Mesodermal cell (in vitro differentiated cells): Measurements from ENCODE around the gene KLHL1.

Source experiments
- H3K27ac ChIP-seq: 2 replicates; pipeline ENCODE4 v1.7.0; 2013; ENCODE audit warnings: mild to moderate bottlenecking, low read depth, low read length, moderate library complexity; ENCODE audit not compliant: severe bottlenecking
- H3K36me3 ChIP-seq: 2 replicates; pipeline ENCODE4 v1.7.1; 2013; ENCODE audit warnings: mild to moderate bottlenecking, low read length, moderate library complexity; ENCODE audit not compliant: control insufficient read depth, insufficient read depth
- H3K4me1 ChIP-seq: one replicate; pipeline ENCODE4 v1.7.1; 2013; ENCODE audit warnings: mild to moderate bottlenecking, low read length; ENCODE audit not compliant: insufficient read depth, control insufficient read depth, poor library complexity, severe bottlenecking
- H3K4me3 ChIP-seq: 2 replicates; pipeline ENCODE4 v1.7.0; 2013; ENCODE audit warnings: low read length, control low read depth, mild to moderate bottlenecking; ENCODE audit not compliant: insufficient read depth, poor library complexity, severe bottlenecking; ENCODE audit errors: extremely low read depth
- H3K9me3 ChIP-seq: 2 replicates; pipeline ENCODE4 v1.7.1; 2013; ENCODE audit warnings: mild to moderate bottlenecking, low read length, moderate library complexity; ENCODE audit not compliant: control insufficient read depth
- WGBS, 2 experiments: methylation state at CpG; one replicate each; pipeline ENCODE4 v1.1.5; 2013; ENCODE audit warnings: missing lambda C conversion rate in 2 of 2; ENCODE audit not compliant: insufficient coverage in 2 of 2; 5-methylcytosine and 5-hydroxymethylcytosine counted together

KLHL1 gene

DNA sequence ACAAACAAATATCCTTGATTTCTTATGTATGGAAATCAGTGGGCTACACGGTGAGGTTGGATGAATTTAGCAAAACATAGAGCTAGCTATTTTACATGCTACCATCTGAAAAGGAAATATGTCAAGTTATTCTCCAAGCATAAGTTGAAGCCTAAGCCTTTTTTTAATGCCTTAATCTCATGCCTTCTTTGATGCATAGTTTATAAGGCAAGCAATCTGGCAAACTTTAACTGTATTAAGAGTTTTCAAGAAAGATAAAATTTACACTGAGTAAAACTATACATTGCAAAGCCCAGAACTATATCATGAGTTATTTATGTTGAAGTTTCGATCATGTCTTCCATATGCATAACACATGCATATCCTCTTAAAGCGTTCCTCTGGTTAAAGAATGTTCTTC is 85.6 kb downstream of the KLHL1 start:
- no peak overlapping the region for H3K4me3 ChIP-seq
- WGBS, 2 experiments = no CpG with 5 or more reads among the region's 3 CpGs
- no peaks in the 10 kb centered on the region for H3K36me3 ChIP-seq
- no peaks in the 10 kb centered on the region for H3K9me3 ChIP-seq
- no peak overlapping the region for H3K27ac ChIP-seq
- H3K4me1 ChIP-seq = no peaks in the 10 kb centered on the region

DNA sequence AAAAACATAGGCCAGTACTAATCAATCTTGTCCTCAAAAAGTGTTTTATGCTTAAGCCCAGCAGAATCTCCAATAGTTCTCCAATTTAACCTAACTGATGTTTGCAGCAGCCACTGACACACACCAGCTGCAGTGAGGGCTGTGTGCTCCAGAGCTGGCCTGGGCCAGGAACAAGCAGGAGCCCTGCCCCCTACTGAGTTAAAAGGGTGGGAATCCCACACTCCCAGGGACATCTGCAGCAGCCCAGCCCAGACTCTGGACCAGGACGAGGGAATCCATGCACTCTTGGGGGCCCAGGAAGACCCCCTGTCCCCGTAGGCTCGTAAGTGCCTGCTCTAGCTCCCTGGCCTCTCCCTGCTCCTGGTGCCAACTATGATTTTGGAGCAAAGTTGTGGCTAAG is 92.1 kb downstream of the KLHL1 start:
- H3K27ac ChIP-seq = no peak overlapping the region
- H3K4me1 ChIP-seq = no peaks in the 10 kb centered on the region
- WGBS, 2 experiments = 82 to 88% methylated on average over 3 of the region's 3 CpGs
- H3K4me3 ChIP-seq = no peak overlapping the region
- no peaks in the 10 kb centered on the region for H3K36me3 ChIP-seq
- H3K9me3 ChIP-seq = peaks cover 5% of the 10 kb centered on the region

GRCh38 chr13:70014337-70014736 is 93.9 kb downstream of the KLHL1 start:
- peaks cover 5% of the 10 kb centered on the region for H3K9me3 ChIP-seq
- H3K4me1 ChIP-seq = no peaks in the 10 kb centered on the region
- no peak overlapping the region for H3K27ac ChIP-seq
- H3K4me3 ChIP-seq = no peak overlapping the region
- no peaks in the 10 kb centered on the region for H3K36me3 ChIP-seq

DNA sequence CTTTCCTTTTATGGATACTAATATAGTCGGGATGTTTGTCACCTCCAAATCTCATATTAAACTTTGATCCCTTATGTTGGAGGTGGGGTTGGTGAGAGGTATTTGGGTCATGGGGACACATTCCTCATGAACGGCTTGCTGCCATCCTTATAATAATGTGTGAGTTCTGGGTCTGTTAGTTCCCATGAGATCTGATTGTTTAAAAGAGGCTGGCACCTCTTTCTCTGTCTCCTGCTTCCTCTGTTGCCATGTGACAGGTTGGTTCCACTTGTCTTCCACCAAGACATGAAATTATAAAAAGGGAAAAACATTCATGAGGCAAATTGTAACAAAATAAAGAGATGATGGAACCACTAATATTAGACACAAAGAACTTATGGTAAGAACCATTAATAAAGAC is 108.4 kb downstream of the KLHL1 start:
- WGBS, 2 experiments = no CpG with 5 or more reads among the region's 2 CpGs
- no peaks in the 10 kb centered on the region for H3K9me3 ChIP-seq
- H3K27ac ChIP-seq = no peak overlapping the region
- no peaks in the 10 kb centered on the region for H3K4me1 ChIP-seq
- H3K36me3 ChIP-seq = no peaks in the 10 kb centered on the region
- H3K4me3 ChIP-seq = no peak overlapping the region

DNA sequence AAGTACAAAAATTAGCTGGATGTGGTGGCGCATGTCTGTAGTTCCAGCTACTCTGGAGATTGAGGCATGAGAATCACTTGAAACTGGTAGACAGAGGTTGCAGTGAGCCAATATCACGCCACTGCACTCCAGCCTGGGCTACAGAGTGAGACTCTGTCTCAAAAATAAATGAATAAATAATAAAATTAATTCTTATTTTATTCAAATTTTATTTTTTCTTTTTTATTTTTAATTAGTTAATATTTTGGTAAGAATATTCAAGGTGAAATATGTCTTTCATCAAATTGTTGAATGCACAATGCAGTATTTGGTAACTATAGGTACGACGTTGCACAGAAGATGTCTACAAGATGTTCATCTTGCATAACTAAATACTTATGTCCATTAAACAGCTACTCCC is 111.2 kb downstream of the KLHL1 start:
- no peaks in the 10 kb centered on the region for H3K36me3 ChIP-seq
- 100% methylated on average over 1 to 2 of the region's 4 CpGs for WGBS, 2 experiments
- no peak overlapping the region for H3K4me3 ChIP-seq
- H3K4me1 ChIP-seq = no peaks in the 10 kb centered on the region
- no peaks in the 10 kb centered on the region for H3K9me3 ChIP-seq
- H3K27ac ChIP-seq = no peak overlapping the region

DNA sequence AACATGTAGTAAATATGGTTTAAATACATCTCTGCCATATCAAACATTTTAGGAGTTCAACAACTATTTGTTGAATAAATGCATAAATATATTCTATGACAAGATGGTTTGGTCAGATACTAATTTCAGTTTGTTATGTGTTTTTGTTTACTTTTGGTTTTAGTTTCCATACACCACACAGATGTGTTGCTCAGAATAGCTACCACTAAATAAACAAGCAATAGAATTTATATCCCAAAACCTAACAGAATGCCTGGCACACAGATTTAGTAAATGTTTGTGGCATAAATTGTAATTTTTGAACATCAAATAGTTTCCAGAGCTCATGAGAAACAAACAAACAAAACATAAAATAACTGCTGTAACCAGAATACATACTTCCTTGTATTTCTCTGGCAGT is 127.5 kb downstream of the KLHL1 start:
- Histone ChIP-seq H3K27ac (no peak overlapping the region), H3K4me3 (no peak overlapping the region)

GRCh38 chr13:69975496-69975895 is 132.8 kb downstream of the KLHL1 start:
- Histone ChIP-seq H3K27ac (no peak overlapping the region), H3K36me3 (no peaks in the 10 kb centered on the region), H3K4me3 (no peak overlapping the region), H3K9me3 (no peaks in the 10 kb centered on the region), H3K4me1 (no peaks in the 10 kb centered on the region)
- 100% methylated on average over 1 of the region's 2 CpGs; no CpG with 5 or more reads in 1 of the 2 experiments for WGBS, 2 experiments

More for the DNA sequence above, 127.5 kb downstream of the KLHL1 start:
- Histone ChIP-seq H3K9me3 (no peaks in the 10 kb centered on the region), H3K4me1 (no peaks in the 10 kb centered on the region), H3K36me3 (no peaks in the 10 kb centered on the region)

- WGBS, 2 experiments = 24 to 43% methylated on average over 1 to 2 of the region's 2 CpGs
- Histone ChIP-seq H3K4me1 (peaks cover 5% of the 10 kb centered on the region), H3K4me3 (no peak overlapping the region), H3K27ac (peak overlapping the region; percentile 80), H3K36me3 (no peaks in the 10 kb centered on the region), H3K9me3 (no peaks in the 10 kb centered on the region)
Observed at GRCh38 chr13:69970520-69970919, 137.7 kb downstream of the KLHL1 start.

- WGBS, 2 experiments = 100% methylated on average over 1 of the region's 2 CpGs
- H3K4me1 ChIP-seq = peaks cover 11% of the 10 kb centered on the region
- no peak overlapping the region for H3K4me3 ChIP-seq
- H3K9me3 ChIP-seq = no peaks in the 10 kb centered on the region
- peak overlapping the region; percentile 68 for H3K27ac ChIP-seq
- no peaks in the 10 kb centered on the region for H3K36me3 ChIP-seq
Observed at GRCh38 chr13:69959046-69959445, 149.2 kb downstream of the KLHL1 start.

DNA sequence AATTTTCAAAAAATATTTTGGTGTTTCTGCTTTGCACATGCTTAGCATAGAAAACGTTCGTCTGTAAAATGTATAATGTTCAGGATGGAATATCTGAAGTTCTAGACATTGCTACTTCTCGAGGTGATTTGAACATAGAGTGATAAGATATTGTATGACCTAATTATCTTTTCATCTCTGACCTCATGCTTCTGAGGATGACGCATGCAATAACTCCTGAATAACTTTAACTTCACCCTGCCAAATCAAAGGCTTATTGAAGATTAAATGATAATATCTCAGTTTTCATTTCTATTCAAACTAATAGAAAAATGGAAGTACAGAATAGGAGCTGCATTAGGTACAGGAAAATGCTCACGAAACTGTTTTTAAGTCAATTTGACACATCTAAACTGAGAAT is 151.4 kb downstream of the KLHL1 start:
- whole genome bisulfite sequencing, 2 experiments = 71% methylated on average over 2 of the region's 5 CpGs; no CpG with 5 or more reads in 1 of the 2 experiments
- Histone ChIP-seq H3K4me1 (peaks cover 10% of the 10 kb centered on the region), H3K36me3 (no peaks in the 10 kb centered on the region), H3K4me3 (no peak overlapping the region), H3K27ac (no peak overlapping the region), H3K9me3 (no peaks in the 10 kb centered on the region)

- WGBS, 2 experiments = 86 to 100% methylated on average over 1 of the region's 2 CpGs
Observed at GRCh38 chr13:69956349-69956748, 151.9 kb downstream of the KLHL1 start.

GRCh38 chr13:69955271-69955670 is 153.0 kb downstream of the KLHL1 start:
- no peaks in the 10 kb centered on the region for H3K9me3 ChIP-seq
- H3K36me3 ChIP-seq = no peaks in the 10 kb centered on the region
- H3K4me1 ChIP-seq = peaks cover 10% of the 10 kb centered on the region
- H3K4me3 ChIP-seq = no peak overlapping the region
- H3K27ac ChIP-seq = no peak overlapping the region

More at GRCh38 chr13:69956349-69956748, 151.9 kb downstream of the KLHL1 start:
- Histone ChIP-seq H3K4me3 (no peak overlapping the region), H3K4me1 (peaks cover 10% of the 10 kb centered on the region), H3K27ac (no peak overlapping the region), H3K36me3 (no peaks in the 10 kb centered on the region), H3K9me3 (no peaks in the 10 kb centered on the region)
